ENCODE results near the gene CIRBP.

Gene CIRBP

GRCh38 chr19:1253514-1254080 is 15.5 kb upstream of the CIRBP start:
- Mint-ChIP-seq H3K27ac (peak overlapping the region; percentile 85), H3K36me3 (peaks cover 17% of the 10 kb centered on the region), H3K4me3 (peak overlapping the region; percentile 91), H3K27me3 (no peaks in the 10 kb centered on the region), H3K9me3 (no peaks in the 10 kb centered on the region), H3K4me1 (peaks cover 13% of the 10 kb centered on the region)
- no peak for DNase-seq (ENCODE audit: low spot score in 2 of 2)
- ATAC-seq (ENCODE audit: low read depth): no peak

GRCh38 chr19:1254081-1254527 is 15.0 kb upstream of the CIRBP start:
- DNase-seq (ENCODE audit: low spot score in 2 of 2): no peak
- no peak for ATAC-seq (ENCODE audit: low read depth)
- peak overlapping the region; percentile 11 for H3K4me3 Mint-ChIP-seq
- H3K9me3 Mint-ChIP-seq: no peaks in the 10 kb centered on the region
- peaks cover 17% of the 10 kb centered on the region for H3K36me3 Mint-ChIP-seq
- H3K4me1 Mint-ChIP-seq: peaks cover 13% of the 10 kb centered on the region
- H3K27me3 Mint-ChIP-seq: no peaks in the 10 kb centered on the region
- no peak overlapping the region for H3K27ac Mint-ChIP-seq

DNA sequence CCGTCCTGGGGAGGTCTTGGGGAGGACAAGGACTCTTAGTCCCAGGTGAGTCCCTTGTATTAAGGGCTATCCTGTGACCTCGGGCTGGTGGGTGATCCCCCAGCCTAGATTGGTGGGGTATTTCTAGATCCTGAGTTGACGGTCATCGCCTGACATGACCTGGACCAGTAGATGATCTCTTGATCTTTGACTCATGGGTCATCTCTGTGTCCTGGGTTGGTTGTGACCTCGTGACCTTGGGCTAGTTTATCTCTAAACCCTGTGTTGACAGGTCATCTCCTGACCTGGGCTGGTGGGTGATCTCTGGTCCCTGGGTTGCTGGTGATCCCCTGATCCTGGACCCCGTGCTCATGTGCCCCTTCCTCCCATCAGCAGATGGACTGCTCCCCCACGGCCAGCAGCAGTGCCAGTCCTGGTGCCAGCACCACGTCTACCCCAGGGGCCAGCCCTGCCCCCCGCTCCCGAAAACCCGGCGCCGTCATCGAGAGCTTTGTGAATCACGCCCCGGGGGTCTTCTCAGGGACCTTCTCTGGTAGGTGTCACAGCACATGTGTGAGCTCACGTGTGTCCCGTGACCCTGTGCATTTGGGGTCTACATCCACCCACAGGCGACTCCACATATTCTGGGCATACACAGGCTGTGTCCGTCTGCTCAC is 14.5 kb upstream of the CIRBP start:
- peaks cover 15% of the 10 kb centered on the region for H3K4me1 Mint-ChIP-seq
- H3K4me3 Mint-ChIP-seq: peak overlapping the region; percentile 29
- no peaks in the 10 kb centered on the region for H3K27me3 Mint-ChIP-seq
- H3K27ac Mint-ChIP-seq: peak overlapping the region; percentile 35
- no peak for ATAC-seq (ENCODE audit: low read depth)
- peaks cover 17% of the 10 kb centered on the region for H3K36me3 Mint-ChIP-seq
- DNase-seq (ENCODE audit: low spot score in 2 of 2): no peak
- no peaks in the 10 kb centered on the region for H3K9me3 Mint-ChIP-seq

GRCh38 chr19:1255186-1256161 is 13.7 kb upstream of the CIRBP start:
- peak overlapping the region; percentile 29 for H3K4me3 Mint-ChIP-seq
- H3K27me3 Mint-ChIP-seq: no peaks in the 10 kb centered on the region
- peaks cover 17% of the 10 kb centered on the region for H3K4me1 Mint-ChIP-seq
- ATAC-seq (ENCODE audit: low read depth) (no peak), DNase-seq (ENCODE audit: low spot score in 2 of 2) (no peak)
- peak overlapping the region; percentile 35 for H3K27ac Mint-ChIP-seq
- peaks cover 17% of the 10 kb centered on the region for H3K36me3 Mint-ChIP-seq
- H3K9me3 Mint-ChIP-seq: no peaks in the 10 kb centered on the region

DNA sequence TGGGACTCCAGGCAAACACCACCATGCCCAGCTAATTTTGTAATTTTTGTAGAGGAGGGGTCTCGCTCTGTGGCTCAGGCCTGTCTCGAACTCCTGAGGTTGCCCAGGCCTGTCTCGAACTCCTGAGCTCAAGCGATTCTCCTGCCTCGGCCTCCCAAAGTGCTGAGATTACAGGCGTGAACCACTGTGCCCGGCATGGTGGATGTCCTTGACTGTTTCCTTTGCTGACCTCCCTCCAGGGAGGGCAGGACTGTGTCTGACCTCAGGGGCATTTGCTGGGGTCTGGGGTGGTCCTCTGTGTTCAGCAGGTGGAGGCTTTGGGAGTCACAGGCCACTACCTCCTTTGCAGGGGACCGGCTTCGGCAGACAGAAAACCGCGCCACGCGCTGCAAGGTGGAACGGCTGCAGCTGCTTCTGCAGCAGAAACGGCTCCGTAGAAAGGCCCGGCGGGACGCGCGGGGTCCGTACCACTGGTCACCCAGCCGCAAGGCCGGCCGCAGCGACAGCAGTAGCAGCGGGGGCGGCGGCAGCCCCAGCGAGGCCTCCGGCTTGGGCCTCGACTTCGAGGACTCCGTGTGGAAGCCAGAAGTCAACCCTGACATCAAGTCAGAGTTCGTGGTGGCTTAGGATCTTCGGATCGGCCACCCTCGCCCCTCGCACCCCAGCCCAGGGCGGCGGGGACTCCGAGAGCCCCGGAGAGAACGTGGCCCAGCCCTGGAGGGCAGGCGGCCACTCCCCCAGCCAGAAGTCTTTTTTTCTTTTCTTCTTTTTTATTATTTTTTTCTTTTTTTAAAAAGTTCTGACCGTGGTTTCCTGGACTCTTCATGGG is 12.3 kb upstream of the CIRBP start:
- H3K4me1 Mint-ChIP-seq: peaks cover 20% of the 10 kb centered on the region
- H3K4me3 Mint-ChIP-seq: no peak overlapping the region
- no peaks in the 10 kb centered on the region for H3K9me3 Mint-ChIP-seq
- no peak for DNase-seq (ENCODE audit: low spot score in 2 of 2)
- peak overlapping the region; percentile 99 for H3K27ac Mint-ChIP-seq
- H3K27me3 Mint-ChIP-seq: no peaks in the 10 kb centered on the region
- H3K36me3 Mint-ChIP-seq: peaks cover 14% of the 10 kb centered on the region
- ATAC-seq (ENCODE audit: low read depth): no peak

- Mint-ChIP-seq H3K9me3 (no peaks in the 10 kb centered on the region), H3K27ac (peak overlapping the region; percentile 99), H3K27me3 (no peaks in the 10 kb centered on the region), H3K4me1 (peaks cover 23% of the 10 kb centered on the region), H3K36me3 (peaks cover 14% of the 10 kb centered on the region), H3K4me3 (peak overlapping the region; percentile 56)
- DNase-seq (ENCODE audit: low spot score in 2 of 2) (no peak), ATAC-seq (ENCODE audit: low read depth) (no peak)
Measured at GRCh38 chr19:1257475-1258162, 11.5 kb upstream of the CIRBP start.

GRCh38 chr19:1258163-1258492 is 11.0 kb upstream of the CIRBP start:
- no peaks in the 10 kb centered on the region for H3K9me3 Mint-ChIP-seq
- no peaks in the 10 kb centered on the region for H3K27me3 Mint-ChIP-seq
- peak overlapping the region; percentile 56 for H3K4me3 Mint-ChIP-seq
- ATAC-seq (ENCODE audit: low read depth): no peak
- peaks cover 27% of the 10 kb centered on the region for H3K4me1 Mint-ChIP-seq
- peaks cover 14% of the 10 kb centered on the region for H3K36me3 Mint-ChIP-seq
- H3K27ac Mint-ChIP-seq: peak overlapping the region; percentile 99
- no peak for DNase-seq (ENCODE audit: low spot score in 2 of 2)

DNA sequence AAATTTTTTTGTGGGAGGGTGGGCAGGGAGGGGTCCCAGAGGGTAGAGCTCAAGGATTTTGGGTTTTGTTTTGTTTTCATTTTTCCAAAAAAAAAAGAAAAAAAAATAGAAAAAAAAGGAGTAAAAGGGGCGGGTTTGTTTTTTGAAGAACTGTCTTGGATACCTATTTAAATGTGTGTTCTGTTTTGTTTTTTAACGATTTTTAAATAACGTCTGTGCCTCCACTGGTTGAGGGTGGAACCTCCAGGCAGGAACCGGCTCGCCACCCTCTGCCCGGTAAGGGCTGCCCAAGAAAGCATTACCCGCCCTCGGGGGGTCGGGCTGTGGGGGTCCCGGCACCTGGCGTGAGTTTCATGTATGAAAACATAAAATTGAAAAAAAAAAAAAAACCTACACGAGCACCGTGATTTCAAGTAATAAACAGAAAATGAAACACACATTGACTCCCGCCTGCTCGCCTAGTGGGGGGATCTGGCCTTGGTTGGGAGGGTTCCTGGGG is 10.4 kb upstream of the CIRBP start:
- ATAC-seq (ENCODE audit: low read depth) (peak; percentile 0), DNase-seq (ENCODE audit: low spot score in 2 of 2) (no peak)
- H3K4me3 Mint-ChIP-seq: peak overlapping the region; percentile 92
- no peaks in the 10 kb centered on the region for H3K9me3 Mint-ChIP-seq
- peaks cover 12% of the 10 kb centered on the region for H3K36me3 Mint-ChIP-seq
- peaks cover 27% of the 10 kb centered on the region for H3K4me1 Mint-ChIP-seq
- H3K27me3 Mint-ChIP-seq: no peaks in the 10 kb centered on the region
- H3K27ac Mint-ChIP-seq: peak overlapping the region; percentile 99

- no peaks in the 10 kb centered on the region for H3K27me3 Mint-ChIP-seq
- H3K4me3 Mint-ChIP-seq: peak overlapping the region; percentile 92
- peak; percentile 64 to 80 for DNase-seq (ENCODE audit: low spot score in 2 of 2)
- H3K4me1 Mint-ChIP-seq: peaks cover 29% of the 10 kb centered on the region
- H3K36me3 Mint-ChIP-seq: peaks cover 12% of the 10 kb centered on the region
- peak overlapping the region; percentile 99 for H3K27ac Mint-ChIP-seq
- peak; percentile 13 for ATAC-seq (ENCODE audit: low read depth)
- H3K9me3 Mint-ChIP-seq: no peaks in the 10 kb centered on the region
Measured at GRCh38 chr19:1259206-1259875, 9.8 kb upstream of the CIRBP start.

GRCh38 chr19:1259876-1260748 is 9.0 kb upstream of the CIRBP start:
- peak overlapping the region; percentile 99 for H3K27ac Mint-ChIP-seq
- H3K27me3 Mint-ChIP-seq: no peaks in the 10 kb centered on the region
- DNase-seq (ENCODE audit: low spot score in 2 of 2): peak; percentile 60 to 72
- H3K9me3 Mint-ChIP-seq: no peaks in the 10 kb centered on the region
- no peak for ATAC-seq (ENCODE audit: low read depth)
- H3K4me1 Mint-ChIP-seq: peaks cover 37% of the 10 kb centered on the region
- peaks cover 11% of the 10 kb centered on the region for H3K36me3 Mint-ChIP-seq
- peak overlapping the region; percentile 98 for H3K4me3 Mint-ChIP-seq

DNA sequence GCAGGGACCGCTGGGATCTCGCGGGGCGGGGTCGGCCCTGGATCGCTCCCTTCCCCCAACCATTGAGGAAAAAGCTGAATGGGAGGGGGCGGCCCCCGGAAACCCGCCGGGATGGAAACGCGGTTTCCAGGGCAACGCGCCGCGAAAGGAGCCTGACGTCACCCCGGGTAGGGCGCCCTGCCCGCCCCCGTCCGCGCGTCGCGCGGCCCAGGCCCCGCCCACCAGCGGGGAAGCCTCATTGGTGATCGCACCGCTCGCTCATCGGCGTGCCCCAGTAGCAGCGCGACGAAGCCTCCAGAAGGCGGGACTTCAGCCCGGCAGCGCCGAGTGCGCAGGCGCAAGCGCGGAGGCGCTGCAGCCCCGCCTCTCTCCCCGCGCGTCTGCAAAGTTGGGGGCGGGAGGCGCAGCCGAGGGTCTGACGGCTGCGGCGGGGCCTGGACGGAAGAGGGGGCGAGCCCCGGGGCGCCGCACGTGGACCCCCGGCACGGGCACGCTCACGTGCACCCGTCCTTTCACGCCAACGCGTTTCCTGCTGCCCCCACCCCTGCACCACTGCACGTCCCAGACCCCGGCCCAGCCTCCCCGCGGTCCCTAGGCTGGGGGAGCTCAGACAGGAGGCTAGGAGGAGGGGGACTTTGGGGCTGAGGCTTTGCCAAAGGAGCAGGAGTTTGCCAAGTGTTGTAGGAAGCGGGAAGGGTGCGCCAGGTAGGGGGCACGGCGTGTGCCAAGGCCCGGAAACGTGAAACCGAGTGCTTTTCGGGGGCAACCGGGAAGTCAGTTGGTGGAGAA is 8.2 kb upstream of the CIRBP start:
- DNase-seq (ENCODE audit: low spot score in 2 of 2): peak; percentile 91 to 97
- H3K36me3 Mint-ChIP-seq: peaks cover 8% of the 10 kb centered on the region
- H3K4me3 Mint-ChIP-seq: peak overlapping the region; percentile 98
- ATAC-seq (ENCODE audit: low read depth): peak; percentile 61
- no peaks in the 10 kb centered on the region for H3K9me3 Mint-ChIP-seq
- peaks cover 43% of the 10 kb centered on the region for H3K4me1 Mint-ChIP-seq
- H3K27me3 Mint-ChIP-seq: no peaks in the 10 kb centered on the region
- H3K27ac Mint-ChIP-seq: peak overlapping the region; percentile 99

All from memory B cell (primary cell).